ENCODE results near the gene DCPS.

- TF ChIP-seq CTCF (IDR thresholded peaks at IDR 0.05; ENCODE audit: insufficient read depth, low read depth, low read length) (no peak), EZH2 (IDR thresholded peaks at IDR 0.05; ENCODE audit: insufficient read depth, low read length) (no peak)
These were observed 4.4 kb downstream of the DCPS start for GRCh38 chr11:126308271-126308671.

Data from astrocyte (in vitro differentiated cells and primary cell).